Measurements from ENCODE around the gene ULK4. TPM values are rescaled to one million over a fixed set of nuclear protein-coding genes. Genes with fewer than 3 reads are reported as not detected.
"Not testable (repeated sequence)": the region's sequence is repeated elsewhere in the genome, so short reads cannot be mapped to it uniquely, and the experiment has no call there.

The ULK4 gene
- total RNA-seq, 1 donor from 2014 or later, result 18.4 TPM

DNA sequence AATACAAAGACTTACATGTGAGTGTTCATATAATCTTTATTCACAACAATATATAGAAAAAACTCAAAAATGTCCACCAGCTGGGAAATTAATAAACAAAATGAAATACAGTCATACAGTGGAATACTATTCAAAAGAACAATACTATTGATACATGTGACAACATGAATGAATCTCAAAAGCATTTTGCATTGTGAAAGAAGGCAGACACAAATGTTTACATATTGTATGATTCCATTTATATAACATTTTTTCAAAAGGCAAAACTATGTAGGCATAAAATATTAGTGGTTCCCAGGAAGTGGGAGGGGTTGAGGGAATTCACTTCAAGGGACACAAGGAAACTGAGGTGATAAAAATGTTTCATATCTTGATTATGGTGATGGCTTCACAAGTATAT lies 459.4 kb downstream of the ULK4 start:
- DNase-seq (ENCODE audit: low spot score), result no peak

DNA sequence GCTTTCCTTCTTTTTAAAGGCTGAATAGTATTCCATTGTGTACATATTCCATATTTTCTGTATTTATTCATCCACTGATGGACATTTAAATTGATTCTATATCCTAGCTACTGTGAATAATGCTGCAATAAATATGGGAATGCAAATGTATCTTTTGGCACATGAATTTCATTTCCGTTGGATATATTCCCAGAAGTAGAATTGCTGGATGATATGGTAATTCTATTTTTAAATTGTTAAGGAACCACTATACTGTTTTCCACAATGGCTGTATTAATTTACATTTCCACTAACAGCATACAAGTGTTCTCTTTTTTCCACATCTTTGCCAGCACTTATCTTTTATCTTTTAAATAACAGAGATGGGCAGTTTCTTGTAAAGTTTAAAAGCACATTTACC lies 459.9 kb downstream of the ULK4 start:
- DNase-seq (ENCODE audit: low spot score), result no peak

DNA sequence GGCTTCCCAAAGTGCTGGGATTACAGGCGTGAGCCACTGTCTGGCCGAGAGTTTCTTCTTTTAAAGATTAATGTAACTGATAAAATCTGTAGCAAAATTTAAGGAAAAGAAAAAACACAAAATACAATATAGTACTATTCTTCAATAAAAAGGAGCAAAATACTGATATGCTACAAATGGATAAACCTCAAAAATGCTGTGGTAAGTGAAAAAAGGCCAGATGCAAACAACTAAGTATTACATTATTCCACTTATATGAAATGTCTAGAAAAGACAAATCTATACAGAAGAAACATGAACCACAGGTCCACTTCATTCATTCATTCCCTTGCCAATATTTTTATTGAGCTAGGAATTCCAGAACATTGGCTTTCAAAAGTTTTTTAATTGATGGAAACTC lies 463.1 kb downstream of the ULK4 start:
- no peak for DNase-seq (ENCODE audit: low spot score)

DNA sequence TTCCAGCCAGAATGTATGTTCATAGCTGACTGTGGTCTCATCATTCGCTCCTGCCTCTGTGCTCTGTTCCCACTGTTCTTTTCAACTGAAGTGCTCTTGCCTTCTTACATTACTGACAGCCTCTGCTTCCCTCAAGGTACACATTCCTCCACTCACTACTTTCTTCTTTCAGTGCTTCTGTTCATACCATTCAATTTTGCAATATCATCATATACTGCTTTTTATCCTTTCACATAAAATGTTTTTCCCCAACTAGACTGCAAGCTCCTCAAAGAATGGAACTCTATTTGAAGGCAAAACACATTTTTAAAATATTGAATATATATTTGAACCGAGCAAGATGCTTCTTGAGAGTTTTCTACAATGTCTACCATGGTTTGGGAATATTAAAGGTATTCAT lies 471.5 kb downstream of the ULK4 start:
- DNase-seq (ENCODE audit: low spot score), result no peak

DNA sequence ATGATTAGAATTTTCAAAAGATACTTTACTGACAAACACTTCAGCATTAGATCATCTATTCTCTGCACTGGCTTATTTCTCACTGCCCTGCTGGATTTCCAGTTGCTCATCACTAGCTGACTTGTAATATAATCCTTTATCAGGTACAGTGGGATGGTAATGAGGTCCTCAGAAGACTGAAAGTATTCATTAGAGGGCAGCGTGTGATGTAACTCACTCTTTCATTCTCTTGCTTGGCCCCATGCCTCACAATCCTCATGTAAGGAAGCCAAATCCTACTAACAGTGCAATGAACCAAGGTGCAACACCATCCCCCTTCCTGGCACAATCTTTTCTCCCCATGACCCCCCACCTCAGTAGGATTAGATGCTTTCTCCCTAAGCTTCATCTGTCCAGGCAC lies 472.7 kb downstream of the ULK4 start:
- no peak for DNase-seq (ENCODE audit: low spot score)

DNA sequence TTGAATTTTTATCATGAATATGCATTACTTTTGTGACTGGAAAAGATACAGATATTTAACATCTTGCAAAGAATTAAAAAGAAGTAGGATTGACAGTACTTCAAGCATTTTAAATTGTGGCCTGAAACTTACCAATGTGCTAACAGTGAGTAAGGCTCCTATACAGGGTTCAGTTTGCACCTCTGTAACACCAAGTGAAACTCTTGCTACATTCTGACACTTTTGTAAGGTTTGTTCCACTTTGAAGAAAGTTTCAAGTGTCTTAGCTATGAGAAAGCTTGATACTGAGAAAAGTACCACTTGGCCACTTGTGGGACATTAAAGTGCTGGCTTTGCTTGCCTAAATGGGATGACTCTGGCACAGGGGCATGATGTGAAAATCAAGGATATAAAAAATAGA lies 473.4 kb downstream of the ULK4 start:
- DNase-seq (ENCODE audit: low spot score), result no peak

DNA sequence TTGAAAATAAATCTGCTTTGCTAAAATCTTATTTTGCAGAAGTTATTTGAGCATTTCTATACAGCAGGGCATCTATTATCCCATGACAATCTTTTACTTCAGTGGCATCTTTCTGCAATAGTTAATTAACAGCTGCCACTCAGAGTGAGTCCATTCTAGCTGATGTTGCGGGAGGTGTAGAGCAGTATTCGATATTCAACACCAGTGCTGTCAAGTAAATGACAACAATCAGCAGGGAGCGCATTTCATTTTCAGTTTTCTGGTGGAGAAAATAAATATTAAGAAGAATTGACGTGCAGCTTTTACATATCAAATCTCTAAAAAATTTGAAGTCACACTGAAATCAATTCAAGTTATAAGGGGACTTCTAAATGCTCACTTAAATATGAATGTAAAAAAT lies 476.4 kb downstream of the ULK4 start:
- no peak for DNase-seq (ENCODE audit: low spot score)

DNA sequence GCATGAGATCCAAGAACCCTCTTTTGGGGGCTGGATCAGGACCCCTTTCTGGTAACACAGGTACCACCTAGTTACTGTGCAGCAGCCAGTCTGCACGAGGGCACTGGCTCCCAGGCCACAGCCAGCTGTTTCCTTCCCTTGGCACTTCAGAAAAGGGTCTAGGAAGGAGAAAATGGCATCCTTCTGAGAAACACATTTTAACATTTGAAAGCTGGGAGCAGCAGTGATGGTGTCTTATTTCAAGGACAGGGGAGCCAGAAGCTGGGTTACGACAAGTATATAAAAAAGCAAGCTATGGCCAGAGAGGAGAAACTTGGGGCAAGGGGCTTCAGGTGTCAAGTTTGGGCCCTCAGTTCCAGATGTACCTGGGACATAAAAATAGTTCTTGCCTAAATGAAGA lies 479.8 kb downstream of the ULK4 start:
- DNase-seq (ENCODE audit: low spot score), result no peak

DNA sequence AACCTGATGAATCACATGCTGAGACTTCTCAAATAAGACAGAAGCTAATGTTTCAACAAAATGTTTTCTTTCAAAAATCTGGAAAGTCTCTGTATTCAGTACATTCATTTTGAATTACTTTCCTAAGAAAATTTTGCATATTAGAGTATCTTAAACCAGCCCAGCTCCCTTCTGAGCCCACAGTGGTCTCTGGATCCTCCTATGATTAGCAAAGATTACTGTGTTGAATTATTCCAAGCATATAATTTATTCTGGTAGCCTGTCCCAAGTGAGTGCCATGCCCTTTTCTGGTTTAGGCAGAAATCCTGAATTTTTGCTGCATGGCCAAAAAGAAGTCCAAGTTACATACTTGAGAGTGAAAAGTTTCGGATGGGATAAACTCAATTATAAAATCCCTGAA lies 483.6 kb downstream of the ULK4 start:
- DNase-seq (ENCODE audit: low spot score), result no peak

DNA sequence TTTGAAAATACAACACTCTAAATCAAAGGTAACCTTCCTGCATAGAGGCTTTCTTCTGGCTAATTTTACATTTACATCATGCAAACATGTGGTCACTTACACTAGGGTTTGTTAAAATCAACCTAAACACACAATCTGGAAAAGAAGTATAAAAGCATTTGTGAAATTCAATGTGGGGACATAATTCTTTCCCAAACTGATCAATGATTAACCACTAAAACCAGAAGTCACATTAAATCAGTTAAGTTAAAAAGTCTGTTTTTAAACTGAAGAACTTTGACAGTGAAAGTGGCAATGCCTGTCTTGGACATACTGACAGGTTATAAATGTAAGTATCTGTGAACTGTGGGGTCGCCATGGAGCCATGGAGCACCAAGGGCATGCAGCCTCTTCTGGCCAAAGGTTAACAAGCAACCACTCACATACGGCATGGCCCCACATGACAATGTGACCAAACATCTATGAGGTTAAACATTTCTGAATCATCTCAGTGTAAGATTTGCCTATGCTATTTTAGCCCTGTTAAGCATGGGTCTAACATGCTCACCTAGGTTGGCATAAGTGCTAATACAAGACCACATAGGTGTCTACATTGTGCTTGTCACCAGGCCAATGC lies 484.4 kb downstream of the ULK4 start:
- DNase-seq (ENCODE audit: low spot score), result no peak

DNA sequence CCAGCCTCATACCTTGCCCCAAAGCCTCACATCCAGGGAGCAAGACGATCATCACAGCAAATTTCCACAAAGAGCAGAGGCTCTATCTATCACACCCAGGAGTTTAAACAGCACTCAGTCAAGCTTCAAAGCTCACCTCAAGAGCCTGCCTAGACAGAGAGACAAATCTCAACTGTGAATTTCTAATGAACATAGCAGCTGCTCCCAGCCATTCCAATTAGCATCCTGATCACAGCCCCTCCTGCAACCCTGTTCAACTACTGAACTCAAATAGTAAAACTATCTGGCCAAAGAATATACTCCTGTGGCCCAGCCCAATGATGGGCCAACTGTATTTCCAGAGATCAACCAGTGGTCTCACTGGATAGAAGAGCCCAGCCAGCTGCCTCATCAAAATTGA lies 492.8 kb downstream of the ULK4 start:
- DNase-seq (ENCODE audit: low spot score), result no peak

DNA sequence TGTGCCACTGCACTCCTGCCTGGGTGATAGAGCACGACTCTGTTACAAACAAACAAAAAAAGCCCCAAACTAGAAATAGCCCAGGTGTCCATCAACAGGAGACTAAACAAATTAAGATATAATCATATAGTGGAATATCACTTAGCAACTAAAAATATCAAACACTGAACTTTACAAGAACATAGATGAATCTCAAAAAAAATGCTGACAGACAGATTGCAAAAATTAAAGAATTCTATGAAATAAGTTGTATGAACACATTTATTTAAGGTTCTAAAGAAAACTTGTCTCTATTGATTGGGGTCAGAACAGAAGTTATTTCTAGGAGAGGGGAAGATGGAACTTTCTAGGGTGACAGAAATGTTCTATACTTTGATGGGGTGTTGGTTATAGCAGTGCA lies 494.4 kb downstream of the ULK4 start:
- DNase-seq (ENCODE audit: low spot score), result no peak

DNA sequence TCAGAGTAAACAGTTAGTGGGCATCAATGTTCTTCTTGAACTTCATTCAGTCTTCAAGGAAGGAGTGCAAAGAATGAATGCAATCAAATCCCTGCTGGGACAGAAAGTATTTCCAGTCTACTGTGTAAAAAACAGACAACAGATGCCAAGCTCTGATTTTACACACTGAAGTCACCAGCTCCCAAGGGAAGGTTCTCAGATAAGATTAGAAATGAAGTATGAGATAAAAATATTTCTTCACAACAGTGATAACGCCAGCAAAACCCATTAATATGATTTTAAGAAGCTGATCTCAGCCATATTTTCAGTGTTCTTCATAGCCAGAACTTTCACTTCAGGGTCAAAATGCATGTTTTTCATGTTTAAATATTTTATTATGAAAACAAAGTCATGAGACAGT lies 497.0 kb downstream of the ULK4 start:
- no peak for DNase-seq (ENCODE audit: low spot score)

DNA sequence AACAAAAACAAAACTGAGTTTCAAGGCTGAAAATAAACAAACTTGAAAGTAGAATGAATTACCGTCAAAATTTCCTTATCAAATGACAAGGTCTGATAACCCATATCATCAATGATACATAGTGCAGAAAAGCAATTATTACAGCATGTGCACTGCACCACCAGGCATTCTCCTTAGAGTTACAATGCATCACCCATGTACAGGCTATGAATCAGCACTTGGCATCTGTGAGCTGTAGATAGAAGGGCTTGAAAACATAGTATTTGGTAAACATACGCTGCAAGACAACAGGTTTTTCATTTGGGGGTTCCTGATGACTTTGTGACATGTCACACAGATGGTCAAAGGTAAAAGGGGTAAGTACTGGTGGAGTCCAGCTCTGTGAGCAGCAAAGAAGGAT lies 497.5 kb downstream of the ULK4 start:
- no peak for DNase-seq (ENCODE audit: low spot score)

DNA sequence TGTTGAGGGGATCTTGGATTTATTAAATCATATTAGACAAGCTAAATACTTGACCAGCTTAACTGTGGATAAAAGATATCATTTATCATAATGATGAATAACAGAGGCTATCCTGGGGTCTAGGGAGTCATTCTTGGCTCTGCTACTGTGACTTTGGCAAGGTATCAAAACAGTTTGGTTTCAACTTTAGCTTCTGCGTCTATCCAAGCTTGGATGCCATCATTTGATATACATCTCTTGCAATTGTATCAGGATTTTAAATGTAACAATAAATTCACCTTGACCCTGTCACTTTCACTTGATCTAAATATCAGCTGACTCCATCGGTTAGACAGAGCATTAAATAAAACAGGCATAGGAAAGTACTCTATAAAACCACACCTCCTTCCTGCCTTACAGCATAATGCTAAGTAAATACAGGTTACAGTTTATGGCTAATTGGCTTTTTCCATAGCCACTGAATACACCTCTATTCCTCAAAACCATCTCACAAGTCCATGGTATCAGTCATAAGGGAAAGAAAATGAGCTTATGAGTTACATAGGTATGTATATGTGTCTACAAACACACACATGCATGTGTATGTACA lies 499.7 kb downstream of the ULK4 start:
- DNase-seq (ENCODE audit: low spot score), result no peak

DNA sequence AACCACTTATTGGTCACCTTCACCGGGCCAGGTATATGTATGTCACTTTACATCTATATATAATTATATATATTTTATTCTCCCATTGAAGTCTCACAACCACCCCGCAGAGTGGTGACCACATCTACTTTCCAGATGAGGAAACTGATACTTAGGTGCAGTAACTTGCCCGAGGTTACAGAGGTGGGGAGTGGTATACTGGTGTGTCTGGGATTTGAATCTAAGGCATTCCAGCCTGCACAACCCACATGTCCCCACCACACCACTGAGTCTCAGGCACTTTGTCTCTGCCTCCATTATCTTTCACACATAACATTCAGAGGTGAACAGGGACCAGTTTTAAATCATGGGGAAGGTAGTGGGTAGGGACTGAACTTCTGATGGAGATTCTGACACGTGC lies 501.2 kb downstream of the ULK4 start:
- no peak for DNase-seq (ENCODE audit: low spot score)

DNA sequence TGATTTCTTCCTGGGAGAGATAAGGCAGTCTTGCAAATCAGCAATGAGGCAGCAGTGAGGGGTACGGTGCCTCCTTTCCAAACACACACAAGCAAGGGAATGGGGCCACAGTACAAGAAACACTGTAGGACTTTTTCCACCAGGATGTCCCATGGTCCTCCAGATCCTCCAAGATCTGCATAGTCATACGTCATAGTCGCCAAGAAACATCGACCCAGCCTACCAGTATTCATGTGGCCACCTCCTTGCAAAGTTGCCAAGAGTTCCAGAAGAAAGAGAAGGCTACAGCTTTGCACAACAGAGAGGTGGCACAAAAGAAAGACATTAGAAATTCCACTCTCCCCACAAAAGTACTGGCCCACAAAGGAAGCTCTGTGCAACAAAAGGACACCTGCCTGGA lies 504.7 kb downstream of the ULK4 start:
- DNase-seq (ENCODE audit: low spot score), result no peak

DNA sequence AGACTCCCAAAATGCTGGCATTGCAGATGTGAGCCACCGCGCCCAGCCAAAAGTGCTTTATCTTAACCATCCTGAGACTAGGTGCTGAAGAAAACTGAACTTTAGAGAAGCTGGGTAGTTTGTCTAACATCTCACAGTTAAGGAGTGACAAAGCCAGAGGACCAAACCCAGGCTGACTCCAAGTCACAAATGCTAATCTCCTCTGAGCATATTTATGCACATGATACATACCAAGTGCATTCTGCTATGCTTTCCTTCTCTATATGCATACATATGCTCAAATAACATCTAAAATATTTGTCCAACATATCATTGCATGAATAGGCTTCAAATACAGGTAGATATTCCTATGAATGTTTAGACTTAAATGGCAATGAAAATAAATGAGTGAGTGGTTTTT lies 505.7 kb downstream of the ULK4 start:
- no peak for DNase-seq (ENCODE audit: low spot score)

DNA sequence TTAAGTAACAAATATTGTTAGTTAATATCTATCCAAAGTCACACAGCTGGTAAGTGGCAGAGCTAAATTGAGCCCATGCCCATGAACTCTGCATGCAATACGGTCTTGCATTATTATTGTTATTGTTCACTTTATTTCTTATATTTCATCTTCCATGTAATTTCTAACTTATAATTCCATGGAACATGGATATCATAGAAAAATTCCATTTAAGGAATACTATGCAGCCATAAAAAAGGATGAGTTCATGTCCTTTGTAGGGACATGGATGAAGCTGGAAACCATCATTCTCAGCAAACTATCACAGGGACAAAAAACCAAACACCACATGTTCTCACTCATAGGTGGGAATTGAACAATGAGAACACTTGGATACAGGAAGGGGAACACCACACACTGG lies 508.3 kb downstream of the ULK4 start:
- DNase-seq (ENCODE audit: low spot score), result not testable (repeated sequence)

DNA sequence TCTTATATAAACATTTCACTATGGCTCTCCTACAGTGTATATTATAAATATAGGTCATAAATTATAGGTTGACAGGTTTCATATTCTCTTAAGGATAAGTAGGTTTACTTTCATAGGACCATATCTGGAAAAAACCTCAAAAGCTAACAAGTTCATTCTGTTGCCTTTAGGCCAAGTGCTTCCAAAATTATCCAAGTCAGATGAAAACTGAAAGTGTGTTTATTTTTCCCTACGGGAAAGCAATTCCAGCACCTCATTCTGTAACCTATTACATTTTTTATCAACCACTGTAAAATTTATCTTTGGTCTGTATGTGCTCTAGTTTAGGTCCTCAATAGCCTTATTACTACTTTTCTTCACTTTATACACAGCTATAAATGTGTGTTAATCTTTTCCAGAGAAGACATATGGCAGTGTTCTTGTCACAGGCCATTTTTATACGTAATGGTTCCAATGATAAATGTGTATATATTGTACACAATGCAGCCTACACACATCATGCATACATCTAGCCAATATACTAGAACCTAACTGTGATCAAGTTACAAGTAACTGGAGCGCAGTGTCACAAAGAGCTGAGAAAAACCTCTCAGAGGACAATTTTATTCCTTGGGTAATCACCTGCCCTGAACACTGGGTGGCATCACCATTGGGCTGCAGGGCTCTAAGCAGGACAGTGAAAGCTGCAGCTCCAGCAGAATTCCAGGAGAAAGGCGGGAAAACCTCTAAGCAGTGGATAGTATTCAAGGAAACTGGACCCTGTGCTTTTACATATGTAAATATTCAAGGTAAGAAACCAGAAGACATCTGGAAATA lies 511.3 kb downstream of the ULK4 start:
- no peak for DNase-seq (ENCODE audit: low spot score)

DNA sequence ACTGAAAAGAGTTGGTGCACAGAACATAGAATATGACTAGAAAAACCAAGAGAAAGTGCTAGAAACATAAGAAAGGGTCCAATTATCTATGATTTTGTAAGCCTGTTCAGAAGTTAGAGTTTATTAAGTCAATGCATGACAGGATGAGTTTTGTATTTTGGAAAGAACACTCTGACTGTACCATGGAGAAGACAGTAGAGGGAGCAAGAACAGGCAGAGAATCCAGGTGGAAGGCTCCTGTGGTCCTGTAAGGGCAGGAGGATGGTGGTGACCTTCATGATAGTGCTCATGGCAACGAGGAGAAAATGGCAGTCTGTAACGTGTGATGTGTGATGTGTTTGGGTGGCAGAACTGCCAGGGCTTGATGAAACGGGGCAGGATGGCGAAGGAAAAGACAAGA lies 513.5 kb downstream of the ULK4 start:
- DNase-seq (ENCODE audit: low spot score), result no peak

DNA sequence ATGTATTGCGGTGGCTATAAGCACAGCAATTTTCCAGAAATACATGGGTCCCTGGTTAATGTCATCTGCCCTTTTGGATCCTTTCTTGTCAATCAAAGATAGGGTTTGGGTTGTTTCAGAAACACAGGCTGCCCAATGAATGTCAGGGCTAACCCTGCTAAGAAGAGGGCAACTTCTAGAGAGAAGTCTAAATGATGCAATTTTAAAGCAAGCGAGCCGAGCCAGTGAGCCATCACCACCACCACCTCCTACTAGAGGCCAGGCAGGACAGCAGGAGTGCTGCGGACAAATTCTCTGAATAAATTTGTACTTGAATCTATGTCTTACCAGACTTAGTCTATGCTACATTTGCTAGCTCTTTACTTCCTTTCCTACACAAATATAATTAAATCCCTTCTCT lies 514.2 kb downstream of the ULK4 start:
- DNase-seq (ENCODE audit: low spot score), result no peak

DNA sequence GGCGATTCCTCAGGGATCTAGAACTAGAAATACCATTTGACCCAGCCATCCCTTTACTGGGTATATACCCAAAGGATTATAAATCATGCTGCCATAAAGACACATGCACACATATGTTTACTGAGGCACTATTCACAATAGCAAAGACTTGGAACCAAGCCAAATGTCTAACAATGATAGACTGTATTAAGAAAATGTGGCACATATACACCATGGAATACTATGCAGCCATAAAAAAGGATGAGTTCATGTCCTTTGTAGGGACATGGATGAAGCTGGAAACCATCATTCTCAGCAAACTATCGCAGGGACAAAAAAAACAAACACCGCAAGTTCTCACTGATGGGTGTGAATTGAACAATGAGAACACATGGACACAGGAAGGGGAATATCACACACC lies 515.6 kb downstream of the ULK4 start:
- DNase-seq (ENCODE audit: low spot score), result not testable (repeated sequence)
